Ishikawa (cell line): ENCODE data around the gene ZNF467.
A peak's percentile ranks its signal among the peaks of the same experiment; 100 is the strongest.

ENCODE experiments used
- CEBPB ChIP-seq: IDR thresholded peaks from 2 replicates; pipeline ENCODE4 v1.6.1; 2012
- CREB1 ChIP-seq: IDR thresholded peaks from 2 replicates; pipeline ENCODE4 v1.6.1; 2012; ENCODE audit warnings: low read depth
- EGR1 ChIP-seq: IDR thresholded peaks from 2 replicates; pipeline ENCODE4 v1.6.1; 2012
- EP300 ChIP-seq: IDR thresholded peaks from 2 replicates; pipeline ENCODE4 v1.6.1; 2012; ENCODE audit warnings: borderline replicate concordance
- FOXM1 ChIP-seq: IDR thresholded peaks from 2 replicates; pipeline ENCODE4 v1.6.1; 2012; ENCODE audit warnings: low read depth, borderline replicate concordance
- MAX ChIP-seq: IDR thresholded peaks from 2 replicates; pipeline ENCODE4 v1.6.1; 2012
- NFIC ChIP-seq: IDR thresholded peaks from 2 replicates; pipeline ENCODE4 v1.6.1; 2012
- RAD21 ChIP-seq: IDR thresholded peaks from 2 replicates; pipeline ENCODE4 v1.6.1; 2012; ENCODE audit warnings: low read depth
- REST ChIP-seq: IDR thresholded peaks from 2 replicates; pipeline ENCODE4 v1.6.1; 2012; ENCODE audit warnings: low read depth, mild to moderate bottlenecking
- TAF1 ChIP-seq: IDR thresholded peaks from 2 replicates; pipeline ENCODE4 v1.6.1; 2012; ENCODE audit warnings: low read depth, mild to moderate bottlenecking
- TCF12 ChIP-seq: IDR thresholded peaks from 2 replicates; pipeline ENCODE4 v1.6.1; 2012; ENCODE audit warnings: low read depth
- TEAD4 ChIP-seq: IDR thresholded peaks from 2 replicates; pipeline ENCODE4 v1.6.1; 2012
- USF1 ChIP-seq: IDR thresholded peaks from 2 replicates; pipeline ENCODE4 v1.6.1; 2012
- YY1 ChIP-seq: IDR thresholded peaks from 2 replicates; pipeline ENCODE4 v1.6.1; 2012; ENCODE audit warnings: low read depth
- ZBTB7A ChIP-seq: IDR thresholded peaks from 2 replicates; pipeline ENCODE4 v1.6.1; 2012; ENCODE audit warnings: low read depth

ZNF467 gene

GRCh38 chr7:149780636-149781419 lies 7.4 kb upstream of the ZNF467 start:
- TF ChIP-seq YY1 (no peak), FOXM1 (no peak), TCF12 (no peak), REST (no peak), TEAD4 (no peak), TAF1 (no peak), EGR1 (no peak), NFIC (peak; percentile 28; the same call in 1 of the 2 replicates), CREB1 (no peak)

GRCh38 chr7:149780056-149780455 lies 6.7 kb upstream of the ZNF467 start:
- TF ChIP-seq TAF1 (no peak), ZBTB7A (no peak), FOXM1 (no peak), YY1 (no peak), MAX (no peak), RAD21 (no peak), REST (no peak), TEAD4 (no peak), USF1 (no peak), NFIC (no peak), TCF12 (no peak)

- TF ChIP-seq TEAD4, result no peak
- TF ChIP-seq FOXM1, result no peak
- no peak for TF ChIP-seq CREB1
- TF ChIP-seq RAD21, result no peak
- no peak for TF ChIP-seq YY1
- no peak for TF ChIP-seq EGR1
- TF ChIP-seq REST, result no peak
- no peak for TF ChIP-seq NFIC
- no peak for TF ChIP-seq TAF1
- no peak for TF ChIP-seq USF1
- no peak for TF ChIP-seq ZBTB7A
- TF ChIP-seq MAX, result no peak
- no peak for TF ChIP-seq CEBPB
Observed at GRCh38 chr7:149779502-149779805, 6.1 kb upstream of the ZNF467 start.

GRCh38 chr7:149778696-149779501 lies 5.5 kb upstream of the ZNF467 start:
- TF ChIP-seq REST (no peak), USF1 (no peak), YY1 (no peak), EP300 (no peak), CREB1 (no peak), CEBPB (no peak), FOXM1 (no peak), TCF12 (no peak), EGR1 (no peak), ZBTB7A (no peak), RAD21 (no peak), MAX (no peak), TEAD4 (no peak), TAF1 (no peak), NFIC (no peak)
